Measurements from ENCODE around the gene SLC6A7.

The SLC6A7 gene

GRCh38 chr5:150156027-150156368, 33.9 kb upstream of the SLC6A7 start:
- no peak for DNase-seq (ENCODE audit: low read depth)

- no peak for DNase-seq (ENCODE audit: low read depth)
Measured at GRCh38 chr5:150156540-150156939, 33.3 kb upstream of the SLC6A7 start.

- no peak for DNase-seq (ENCODE audit: low read depth)
Measured at GRCh38 chr5:150157168-150157567, 32.7 kb upstream of the SLC6A7 start.

GRCh38 chr5:150158170-150158949, 31.5 kb upstream of the SLC6A7 start:
- DNase-seq (ENCODE audit: low read depth), result no peak

- no peak for DNase-seq (ENCODE audit: low read depth)
Measured at GRCh38 chr5:150159031-150159430, 30.8 kb upstream of the SLC6A7 start.

GRCh38 chr5:150159741-150160179, 30.1 kb upstream of the SLC6A7 start:
- no peak for DNase-seq (ENCODE audit: low read depth)

GRCh38 chr5:150160448-150161081, 29.3 kb upstream of the SLC6A7 start:
- no peak for DNase-seq (ENCODE audit: low read depth)

GRCh38 chr5:150161242-150162141, 28.4 kb upstream of the SLC6A7 start:
- DNase-seq (ENCODE audit: low read depth), result no peak

GRCh38 chr5:150162142-150162513, 27.7 kb upstream of the SLC6A7 start:
- no peak for DNase-seq (ENCODE audit: low read depth)

- no peak for DNase-seq (ENCODE audit: low read depth)
Measured at GRCh38 chr5:150163035-150163434, 26.8 kb upstream of the SLC6A7 start.

GRCh38 chr5:150163547-150164059, 26.3 kb upstream of the SLC6A7 start:
- DNase-seq (ENCODE audit: low read depth), result no peak

- no peak for DNase-seq (ENCODE audit: low read depth)
Measured at GRCh38 chr5:150164211-150164980, 25.5 kb upstream of the SLC6A7 start.

- DNase-seq (ENCODE audit: low read depth), result no peak
Measured at GRCh38 chr5:150166037-150166649, 23.7 kb upstream of the SLC6A7 start.

GRCh38 chr5:150166650-150167511, 23.0 kb upstream of the SLC6A7 start, which contains the start of gene CDX1:
CDX1 (plus strand) TSS chr5:150166778; CDS start chr5:150166877, 99 bp downstream.
- no peak for DNase-seq (ENCODE audit: low read depth)

- DNase-seq (ENCODE audit: low read depth), result no peak
Measured at GRCh38 chr5:150167512-150167850, 22.4 kb upstream of the SLC6A7 start.

- DNase-seq (ENCODE audit: low read depth), result no peak
Measured at GRCh38 chr5:150167908-150168307, 22.0 kb upstream of the SLC6A7 start.

GRCh38 chr5:150168864-150169263, 21.0 kb upstream of the SLC6A7 start:
- DNase-seq (ENCODE audit: low read depth), result no peak

GRCh38 chr5:150172145-150172544, 17.7 kb upstream of the SLC6A7 start:
- DNase-seq (ENCODE audit: low read depth), result no peak

GRCh38 chr5:150172556-150172955, 17.3 kb upstream of the SLC6A7 start:
- no peak for DNase-seq (ENCODE audit: low read depth)

- no peak for DNase-seq (ENCODE audit: low read depth)
Measured at GRCh38 chr5:150173161-150173560, 16.7 kb upstream of the SLC6A7 start.
